OCI-LY7 (cell line): ENCODE measurements around the gene PRKAG2.

Source experiments
- CTCF ChIP-seq: fragments of 200-600 bp; sonication (generic); conservative IDR thresholded peaks from 2 replicates; pipeline ENCODE4 v1.5.1; 2014; ENCODE audit warnings: mild to moderate bottlenecking, antibody characterized with exemption, low read length, moderate library complexity, mixed read lengths
- EZH2phosphoT487 ChIP-seq: fragments of 200-600 bp; sonication (generic); IDR thresholded peaks from 2 replicates; pipeline ENCODE4 v1.6.1; 2018; ENCODE audit warnings: low read depth, borderline replicate concordance, mild to moderate bottlenecking, mixed run types, antibody characterized with exemption, low read length, moderate library complexity, mixed read lengths

- TF ChIP-seq CTCF (no peak), EZH2phosphoT487 (no peak)
Measured at GRCh38 chr7:151744656-151745638, 132.0 kb downstream of the PRKAG2 start.
